ENCODE data around the gene HNRNPA2B1.

- no peak for TF ChIP-seq TARDBP (IDR thresholded peaks at IDR 0.05)
- no peak for TF ChIP-seq HDGF (IDR thresholded peaks at IDR 0.05; ENCODE audit: borderline replicate concordance)
- TF ChIP-seq SUZ12 (IDR thresholded peaks at IDR 0.05), result no peak
- TF ChIP-seq L3MBTL2 (conservative IDR thresholded peaks at IDR 0.05), result no peak
- TF ChIP-seq SP1 (IDR thresholded peaks at IDR 0.05), result no peak
- TF ChIP-seq ZNF384 (IDR thresholded peaks at IDR 0.05), result no peak
- no peak for TF ChIP-seq PKNOX1 (IDR thresholded peaks at IDR 0.05)
- no peak for TF ChIP-seq NFRKB (IDR thresholded peaks at IDR 0.05)
- no peak for TF ChIP-seq BHLHE40 (IDR thresholded peaks at IDR 0.05; ENCODE audit: borderline replicate concordance)
- TF ChIP-seq ELF4 (IDR thresholded peaks at IDR 0.05), result no peak
- no peak for TF ChIP-seq ARNT (IDR thresholded peaks at IDR 0.05)
- no peak for TF ChIP-seq FOXM1 (IDR thresholded peaks at IDR 0.05; ENCODE audit: borderline replicate concordance)
Measured at GRCh38 chr7:26216049-26216448, 15.5 kb upstream of the HNRNPA2B1 start.

Data from HEK293T (cell line).